ENCODE results near the gene TNXB. TPM values are rescaled to one million over a fixed set of nuclear protein-coding genes. Genes with fewer than 3 reads are reported as not detected.

TNXB gene
- total RNA-seq, 1 experiment from 2014 or later = 1.8 TPM

DNA sequence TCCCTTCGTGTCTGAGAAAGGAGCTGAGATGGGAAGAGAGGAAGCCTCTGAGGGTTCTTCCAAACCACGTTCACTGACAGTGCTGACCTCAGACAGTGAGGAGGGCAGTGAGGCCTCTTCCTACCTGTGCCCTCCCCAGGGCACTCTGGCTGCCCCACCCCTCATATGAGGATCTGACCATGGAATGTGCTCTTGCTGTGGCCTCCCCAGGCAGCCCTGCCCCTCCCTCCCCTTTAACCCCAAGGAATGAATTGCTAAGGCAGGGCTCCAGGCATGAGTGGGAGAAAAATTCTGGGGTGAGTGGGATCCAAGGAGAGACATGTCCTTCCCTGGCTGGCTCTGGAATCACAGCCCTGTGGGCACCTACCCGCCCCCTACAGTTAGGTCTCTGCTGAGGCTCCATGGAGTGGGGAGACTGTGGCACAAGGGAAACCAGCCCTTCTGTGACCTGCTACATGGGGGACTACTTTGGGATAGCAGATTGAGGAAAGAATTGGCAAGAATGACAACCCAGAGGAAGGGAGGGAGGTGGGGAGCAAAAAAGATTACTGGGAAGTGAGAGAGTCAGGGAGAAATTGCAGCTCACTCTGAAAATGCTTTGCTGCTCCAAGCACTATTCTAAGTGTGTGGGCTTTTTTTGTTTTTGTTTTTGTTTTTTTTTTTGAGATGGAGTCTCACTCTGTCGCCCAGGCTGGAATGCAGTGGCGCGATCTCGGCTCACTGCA, 29.4 kb downstream of the TNXB start:
- Histone ChIP-seq H3K27me3 (ENCODE audit: control insufficient read depth, insufficient read depth, low read length) (no peaks in the 10 kb centered on the region), H3K4me1 (ENCODE audit: control insufficient read depth, insufficient read depth, low read length) (no peaks in the 10 kb centered on the region), H3K36me3 (ENCODE audit: control insufficient read depth, insufficient read depth, low read length) (no peaks in the 10 kb centered on the region), H3K9me3 (ENCODE audit: control insufficient read depth, insufficient read depth, low read depth, low read length) (no peaks in the 10 kb centered on the region), H3K4me3 (ENCODE audit: low read depth in 2 of 2, low read length in 2 of 2) (no peak overlapping the region), H3K27ac (ENCODE audit: low read length) (no peak overlapping the region)
- in situ Hi-C loops (cut with HindIII; ENCODE audit: low pct_unique_long_range_greater_than_20kb, low sequenced_read_pairs) (no loop called here), intact Hi-C loops (cut with micrococcal nuclease; ENCODE audit: unreplicated experiment) (no loop called here)
- no TSS peak for BruUV-seq (replicated peaks)
- TF ChIP-seq POLR2AphosphoS5 (IDR thresholded peaks at IDR 0.05; ENCODE audit: low read depth, low read length) (no peak), TCF7L2 (IDR thresholded peaks at IDR 0.05; ENCODE audit: low read depth, low read length) (no peak), REST (IDR thresholded peaks at IDR 0.05; ENCODE audit: insufficient read depth in 1 of 2, low read depth in 2 of 2, low read length in 1 of 2) (no peak), SIN3A (IDR thresholded peaks at IDR 0.05; ENCODE audit: borderline replicate concordance, insufficient read depth, low read depth, low read length) (no peak)
- TF ChIP-seq, protein P1, sequence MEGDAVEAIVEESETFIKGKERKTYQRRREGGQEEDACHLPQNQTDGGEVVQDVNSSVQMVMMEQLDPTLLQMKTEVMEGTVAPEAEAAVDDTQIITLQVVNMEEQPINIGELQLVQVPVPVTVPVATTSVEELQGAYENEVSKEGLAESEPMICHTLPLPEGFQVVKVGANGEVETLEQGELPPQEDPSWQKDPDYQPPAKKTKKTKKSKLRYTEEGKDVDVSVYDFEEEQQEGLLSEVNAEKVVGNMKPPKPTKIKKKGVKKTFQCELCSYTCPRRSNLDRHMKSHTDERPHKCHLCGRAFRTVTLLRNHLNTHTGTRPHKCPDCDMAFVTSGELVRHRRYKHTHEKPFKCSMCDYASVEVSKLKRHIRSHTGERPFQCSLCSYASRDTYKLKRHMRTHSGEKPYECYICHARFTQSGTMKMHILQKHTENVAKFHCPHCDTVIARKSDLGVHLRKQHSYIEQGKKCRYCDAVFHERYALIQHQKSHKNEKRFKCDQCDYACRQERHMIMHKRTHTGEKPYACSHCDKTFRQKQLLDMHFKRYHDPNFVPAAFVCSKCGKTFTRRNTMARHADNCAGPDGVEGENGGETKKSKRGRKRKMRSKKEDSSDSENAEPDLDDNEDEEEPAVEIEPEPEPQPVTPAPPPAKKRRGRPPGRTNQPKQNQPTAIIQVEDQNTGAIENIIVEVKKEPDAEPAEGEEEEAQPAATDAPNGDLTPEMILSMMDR (IDR thresholded peaks at IDR 0.05) = no peak
- CTCF ChIA-PET = interaction anchor here (0.6 kb wide), 1 partner anchor 482 kb away, joined by 4 read pairs; no protein-coding TSS in a partner anchor
- ATAC-seq (no peak), DNase-seq (ENCODE audit: low read depth, low spot score) (no peak)
- POLR2A ChIA-PET = no interaction called here

DNA sequence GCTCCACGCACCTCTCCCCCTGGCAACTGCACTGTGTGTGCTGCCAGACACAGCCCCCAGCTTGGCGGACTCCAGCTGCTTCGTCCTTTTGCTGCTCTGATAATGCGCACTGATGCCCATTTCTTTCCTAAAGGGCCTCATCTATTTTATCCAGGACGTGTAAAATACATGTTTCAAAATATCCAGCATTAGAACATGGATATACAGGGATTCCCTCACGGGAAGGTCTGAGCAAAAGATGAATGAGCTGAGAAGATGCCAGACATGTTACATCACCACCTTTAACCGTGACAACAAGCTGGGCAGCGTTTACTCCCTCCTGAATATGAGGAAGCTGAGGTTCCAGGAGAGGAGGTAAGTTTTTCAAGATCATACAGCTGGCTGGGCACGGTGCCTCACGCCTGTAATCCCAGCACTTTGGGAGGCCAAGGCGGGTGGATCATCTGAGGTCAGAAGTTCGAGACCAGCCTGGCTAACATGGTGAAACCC, 32.8 kb downstream of the TNXB start:
- TF ChIP-seq TCF7L2 (IDR thresholded peaks at IDR 0.05; ENCODE audit: low read depth, low read length) (no peak), REST (IDR thresholded peaks at IDR 0.05; ENCODE audit: insufficient read depth in 1 of 2, low read depth in 2 of 2, low read length in 1 of 2) (no peak), POLR2AphosphoS5 (IDR thresholded peaks at IDR 0.05; ENCODE audit: low read depth, low read length) (no peak), SIN3A (IDR thresholded peaks at IDR 0.05; ENCODE audit: borderline replicate concordance, insufficient read depth, low read depth, low read length) (no peak)
- TF ChIP-seq, protein P1 (IDR thresholded peaks at IDR 0.05) = no peak
- ATAC-seq (no peak), DNase-seq (ENCODE audit: low read depth, low spot score) (no peak)
- no TSS peak for BruUV-seq (replicated peaks)
- Histone ChIP-seq H3K27me3 (ENCODE audit: control insufficient read depth, insufficient read depth, low read length) (no peaks in the 10 kb centered on the region), H3K4me3 (ENCODE audit: low read depth in 2 of 2, low read length in 2 of 2) (no peak overlapping the region), H3K36me3 (ENCODE audit: control insufficient read depth, insufficient read depth, low read length) (no peaks in the 10 kb centered on the region), H3K9me3 (ENCODE audit: control insufficient read depth, insufficient read depth, low read depth, low read length) (no peaks in the 10 kb centered on the region), H3K4me1 (ENCODE audit: control insufficient read depth, insufficient read depth, low read length) (no peaks in the 10 kb centered on the region), H3K27ac (ENCODE audit: low read length) (no peak overlapping the region)
- ChIA-PET CTCF (no interaction called here), POLR2A (no interaction called here)
- intact Hi-C loops (cut with micrococcal nuclease; ENCODE audit: unreplicated experiment) (no loop called here), in situ Hi-C loops (cut with HindIII; ENCODE audit: low pct_unique_long_range_greater_than_20kb, low sequenced_read_pairs) (no loop called here)
